Measurements from ENCODE around the gene TPRX2.

DNA sequence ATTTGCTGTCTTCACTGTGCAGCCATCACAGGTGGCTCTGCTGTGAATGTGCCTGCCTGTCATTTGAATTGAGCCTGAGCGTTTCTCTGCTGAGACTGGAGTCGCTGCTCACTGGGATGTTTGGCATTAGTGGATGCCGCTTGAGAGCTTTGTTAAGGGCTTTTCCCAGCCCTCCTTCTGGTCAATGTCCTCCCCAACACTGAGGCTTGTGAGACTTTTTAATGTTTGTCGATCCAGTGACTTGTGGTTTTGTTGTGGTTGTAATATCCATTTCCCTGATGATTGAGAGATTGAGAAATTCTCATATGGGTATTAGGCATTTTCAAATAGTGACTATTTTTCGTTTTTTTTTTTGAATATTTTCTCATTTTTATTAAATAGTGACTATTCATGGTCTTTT lies 2.6 kb downstream of the TPRX2 start:
- no peak for TF ChIP-seq GABPA (IDR thresholded peaks at IDR 0.05 in 1 of 2, conservative IDR thresholded peaks at IDR 0.05 in 1 of 2)
- TF ChIP-seq, protein P1, sequence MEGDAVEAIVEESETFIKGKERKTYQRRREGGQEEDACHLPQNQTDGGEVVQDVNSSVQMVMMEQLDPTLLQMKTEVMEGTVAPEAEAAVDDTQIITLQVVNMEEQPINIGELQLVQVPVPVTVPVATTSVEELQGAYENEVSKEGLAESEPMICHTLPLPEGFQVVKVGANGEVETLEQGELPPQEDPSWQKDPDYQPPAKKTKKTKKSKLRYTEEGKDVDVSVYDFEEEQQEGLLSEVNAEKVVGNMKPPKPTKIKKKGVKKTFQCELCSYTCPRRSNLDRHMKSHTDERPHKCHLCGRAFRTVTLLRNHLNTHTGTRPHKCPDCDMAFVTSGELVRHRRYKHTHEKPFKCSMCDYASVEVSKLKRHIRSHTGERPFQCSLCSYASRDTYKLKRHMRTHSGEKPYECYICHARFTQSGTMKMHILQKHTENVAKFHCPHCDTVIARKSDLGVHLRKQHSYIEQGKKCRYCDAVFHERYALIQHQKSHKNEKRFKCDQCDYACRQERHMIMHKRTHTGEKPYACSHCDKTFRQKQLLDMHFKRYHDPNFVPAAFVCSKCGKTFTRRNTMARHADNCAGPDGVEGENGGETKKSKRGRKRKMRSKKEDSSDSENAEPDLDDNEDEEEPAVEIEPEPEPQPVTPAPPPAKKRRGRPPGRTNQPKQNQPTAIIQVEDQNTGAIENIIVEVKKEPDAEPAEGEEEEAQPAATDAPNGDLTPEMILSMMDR (IDR thresholded peaks at IDR 0.05; ENCODE audit: low read depth, low read length, missing input control): no peak
- TF ChIP-seq EGR1 (IDR thresholded peaks at IDR 0.05; ENCODE audit: low read depth in 2 of 2): no peak
- TF ChIP-seq RAD21 (IDR thresholded peaks at IDR 0.05): no peak
- TF ChIP-seq RXRA (IDR thresholded peaks at IDR 0.05): no peak
- TF ChIP-seq, protein P2, sequence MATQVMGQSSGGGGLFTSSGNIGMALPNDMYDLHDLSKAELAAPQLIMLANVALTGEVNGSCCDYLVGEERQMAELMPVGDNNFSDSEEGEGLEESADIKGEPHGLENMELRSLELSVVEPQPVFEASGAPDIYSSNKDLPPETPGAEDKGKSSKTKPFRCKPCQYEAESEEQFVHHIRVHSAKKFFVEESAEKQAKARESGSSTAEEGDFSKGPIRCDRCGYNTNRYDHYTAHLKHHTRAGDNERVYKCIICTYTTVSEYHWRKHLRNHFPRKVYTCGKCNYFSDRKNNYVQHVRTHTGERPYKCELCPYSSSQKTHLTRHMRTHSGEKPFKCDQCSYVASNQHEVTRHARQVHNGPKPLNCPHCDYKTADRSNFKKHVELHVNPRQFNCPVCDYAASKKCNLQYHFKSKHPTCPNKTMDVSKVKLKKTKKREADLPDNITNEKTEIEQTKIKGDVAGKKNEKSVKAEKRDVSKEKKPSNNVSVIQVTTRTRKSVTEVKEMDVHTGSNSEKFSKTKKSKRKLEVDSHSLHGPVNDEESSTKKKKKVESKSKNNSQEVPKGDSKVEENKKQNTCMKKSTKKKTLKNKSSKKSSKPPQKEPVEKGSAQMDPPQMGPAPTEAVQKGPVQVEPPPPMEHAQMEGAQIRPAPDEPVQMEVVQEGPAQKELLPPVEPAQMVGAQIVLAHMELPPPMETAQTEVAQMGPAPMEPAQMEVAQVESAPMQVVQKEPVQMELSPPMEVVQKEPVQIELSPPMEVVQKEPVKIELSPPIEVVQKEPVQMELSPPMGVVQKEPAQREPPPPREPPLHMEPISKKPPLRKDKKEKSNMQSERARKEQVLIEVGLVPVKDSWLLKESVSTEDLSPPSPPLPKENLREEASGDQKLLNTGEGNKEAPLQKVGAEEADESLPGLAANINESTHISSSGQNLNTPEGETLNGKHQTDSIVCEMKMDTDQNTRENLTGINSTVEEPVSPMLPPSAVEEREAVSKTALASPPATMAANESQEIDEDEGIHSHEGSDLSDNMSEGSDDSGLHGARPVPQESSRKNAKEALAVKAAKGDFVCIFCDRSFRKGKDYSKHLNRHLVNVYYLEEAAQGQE (IDR thresholded peaks at IDR 0.05): no peak
- TF ChIP-seq, protein P3, sequence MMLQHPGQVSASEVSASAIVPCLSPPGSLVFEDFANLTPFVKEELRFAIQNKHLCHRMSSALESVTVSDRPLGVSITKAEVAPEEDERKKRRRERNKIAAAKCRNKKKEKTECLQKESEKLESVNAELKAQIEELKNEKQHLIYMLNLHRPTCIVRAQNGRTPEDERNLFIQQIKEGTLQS (IDR thresholded peaks at IDR 0.05): no peak
- TF ChIP-seq, protein P4, sequence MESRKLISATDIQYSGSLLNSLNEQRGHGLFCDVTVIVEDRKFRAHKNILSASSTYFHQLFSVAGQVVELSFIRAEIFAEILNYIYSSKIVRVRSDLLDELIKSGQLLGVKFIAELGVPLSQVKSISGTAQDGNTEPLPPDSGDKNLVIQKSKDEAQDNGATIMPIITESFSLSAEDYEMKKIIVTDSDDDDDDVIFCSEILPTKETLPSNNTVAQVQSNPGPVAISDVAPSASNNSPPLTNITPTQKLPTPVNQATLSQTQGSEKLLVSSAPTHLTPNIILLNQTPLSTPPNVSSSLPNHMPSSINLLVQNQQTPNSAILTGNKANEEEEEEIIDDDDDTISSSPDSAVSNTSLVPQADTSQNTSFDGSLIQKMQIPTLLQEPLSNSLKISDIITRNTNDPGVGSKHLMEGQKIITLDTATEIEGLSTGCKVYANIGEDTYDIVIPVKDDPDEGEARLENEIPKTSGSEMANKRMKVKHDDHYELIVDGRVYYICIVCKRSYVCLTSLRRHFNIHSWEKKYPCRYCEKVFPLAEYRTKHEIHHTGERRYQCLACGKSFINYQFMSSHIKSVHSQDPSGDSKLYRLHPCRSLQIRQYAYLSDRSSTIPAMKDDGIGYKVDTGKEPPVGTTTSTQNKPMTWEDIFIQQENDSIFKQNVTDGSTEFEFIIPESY (IDR thresholded peaks at IDR 0.05): no peak
- no peak for TF ChIP-seq TAF1 (conservative IDR thresholded peaks at IDR 0.05)
- no peak for TF ChIP-seq SP1 (IDR thresholded peaks at IDR 0.05)
- no peak for TF ChIP-seq YY1 (IDR thresholded peaks at IDR 0.05)
- no peak for TF ChIP-seq NR2F2 (IDR thresholded peaks at IDR 0.05)
- TF ChIP-seq JUND (IDR thresholded peaks at IDR 0.05): no peak
